GM12801 (cell line): Measurements from ENCODE around the gene TMEM17.

Source experiments
- CTCF ChIP-seq: IDR thresholded peaks from one replicate; pipeline ENCODE4 v1.5.1; 2011; ENCODE audit warnings: control low read depth; ENCODE audit not compliant: insufficient read length; ENCODE audit errors: extremely low read depth

The TMEM17 gene

DNA sequence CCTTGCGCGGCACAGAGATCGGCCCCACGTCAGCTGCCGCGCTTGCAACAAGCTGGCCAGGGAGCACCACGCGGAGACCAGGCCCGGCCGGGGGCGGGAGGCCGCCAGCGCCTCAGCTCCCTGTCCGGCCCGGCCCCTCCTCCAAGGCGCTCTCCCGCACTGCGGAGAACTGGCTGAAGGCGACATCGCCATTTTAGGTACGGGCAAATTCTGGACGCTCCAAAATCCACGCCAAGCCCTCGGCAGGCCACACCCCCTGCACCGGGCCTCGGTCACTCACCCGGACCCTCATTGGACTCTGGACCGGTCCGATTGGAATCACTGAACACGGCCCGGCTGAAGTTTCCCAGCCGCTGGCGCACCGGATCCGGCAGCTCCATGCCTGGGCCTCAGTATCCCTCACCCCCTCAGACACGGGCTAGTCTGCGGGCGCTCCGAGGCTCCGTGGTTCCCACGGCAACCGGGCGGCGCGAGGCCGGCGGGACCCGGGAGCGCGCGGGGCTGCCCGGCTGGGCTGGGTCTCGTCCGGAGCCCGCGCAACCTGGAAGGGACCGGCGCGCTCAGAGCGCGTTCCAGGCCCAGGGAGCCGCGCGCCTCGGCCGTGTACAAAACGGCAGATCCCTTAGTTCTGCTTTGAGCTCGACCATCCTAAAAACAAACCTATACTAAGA lies at the start of gene TMEM17:
TSS of gene TMEM17 (minus strand) at position 446 of the 671 bp plus-strand sequence. CDS start at position 380, 66 bp downstream.
- no peak for TF ChIP-seq CTCF

DNA sequence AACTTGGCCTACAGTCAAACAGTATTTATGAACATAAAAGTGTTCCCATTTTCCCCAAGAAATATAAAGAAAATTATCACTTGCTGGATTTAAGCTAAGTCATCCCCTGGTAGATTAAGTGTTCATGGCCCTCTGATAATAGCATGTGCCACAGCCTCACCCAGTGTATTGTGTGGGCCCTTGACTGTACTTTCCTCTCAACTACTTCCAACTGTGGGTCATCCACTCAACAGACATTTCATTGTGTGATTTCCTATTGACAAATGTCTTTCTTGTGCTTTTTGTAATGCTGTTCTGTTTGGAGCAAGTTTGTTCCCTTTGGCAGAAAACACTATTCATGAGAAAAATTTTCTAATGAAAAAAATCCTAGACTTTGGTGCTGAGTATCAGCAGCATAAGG lies 48.4 kb upstream of the TMEM17 start:
- TF ChIP-seq CTCF, result no peak

DNA sequence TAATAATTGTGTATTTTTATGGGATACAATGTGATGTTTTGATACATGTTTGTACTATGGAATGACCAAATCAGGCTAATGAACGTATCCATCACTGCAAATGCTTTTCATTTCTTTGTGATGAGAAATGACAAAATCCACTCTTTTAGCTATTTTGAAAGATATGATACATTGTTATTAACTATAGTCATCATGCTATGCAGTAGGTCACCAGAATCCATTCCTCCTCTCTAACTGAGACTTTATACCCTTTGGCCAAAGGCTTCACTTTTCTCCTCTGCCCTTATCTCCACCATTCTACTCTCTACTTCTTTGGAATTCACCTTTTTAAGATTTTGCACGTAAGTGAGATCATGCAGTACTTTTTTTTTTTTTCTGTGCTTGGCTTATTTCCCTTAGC lies 44.5 kb upstream of the TMEM17 start:
- no peak for TF ChIP-seq CTCF

GRCh38 chr2:62547854-62548253 lies 41.9 kb upstream of the TMEM17 start:
- no peak for TF ChIP-seq CTCF

DNA sequence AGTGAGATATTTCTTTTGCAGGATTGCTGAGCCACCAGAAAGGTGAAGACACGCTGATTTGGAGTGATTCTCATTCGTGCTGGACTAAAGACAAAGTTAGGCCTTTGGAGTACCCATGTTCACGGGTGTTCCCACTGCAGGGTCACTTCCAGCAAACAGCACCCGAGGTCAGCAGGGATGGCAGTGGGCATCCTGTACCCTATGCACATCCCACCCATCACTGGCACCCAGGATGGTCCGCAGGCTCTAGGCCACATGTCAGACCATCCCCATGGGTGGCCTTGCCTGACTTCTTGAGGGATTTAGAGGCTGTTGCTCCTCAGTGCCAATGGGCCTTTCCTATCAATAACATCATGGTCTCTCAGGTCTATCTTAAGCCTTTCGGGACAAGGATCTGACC lies 39.3 kb upstream of the TMEM17 start:
- no peak for TF ChIP-seq CTCF

DNA sequence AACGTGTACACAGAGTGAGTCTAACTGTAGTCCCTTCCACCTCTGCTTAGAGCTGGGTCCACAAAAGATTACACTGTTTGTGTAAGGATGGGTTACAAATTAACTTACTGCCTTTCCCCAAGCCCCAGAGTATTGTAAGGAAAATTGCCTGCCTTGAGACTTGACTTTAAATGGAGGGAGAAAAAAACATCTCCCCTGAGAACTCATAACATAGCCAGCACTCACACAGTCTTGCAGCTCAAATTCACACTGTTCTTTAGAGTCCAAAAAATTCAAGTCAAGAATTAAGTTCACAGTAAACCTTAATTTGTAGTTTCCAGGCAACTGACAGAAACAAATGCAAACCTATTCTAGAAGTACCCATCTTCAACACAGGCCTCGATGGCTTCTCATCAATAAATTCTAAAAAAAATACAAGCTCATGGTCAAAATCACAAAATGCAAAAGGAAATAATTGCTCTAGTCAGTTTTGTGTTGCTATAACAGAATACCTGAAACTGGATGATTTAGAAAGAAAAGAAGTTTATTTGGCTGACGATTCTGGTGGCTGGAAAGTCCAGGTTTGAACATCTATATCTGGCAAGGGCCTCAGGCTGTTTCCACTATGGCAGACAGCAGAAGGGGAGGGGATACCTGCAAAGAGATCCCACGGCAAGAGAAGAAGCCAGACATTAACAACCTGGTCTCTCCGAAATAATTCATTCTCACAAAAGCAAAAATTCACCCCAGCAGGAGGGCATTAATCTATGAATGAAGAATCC lies 34.6 kb upstream of the TMEM17 start:
- no peak for TF ChIP-seq CTCF

GRCh38 chr2:62539606-62540407 lies 33.8 kb upstream of the TMEM17 start:
- TF ChIP-seq CTCF, result no peak
